ENCODE data around the gene SLC6A11.

- TF ChIP-seq POLR2A (IDR thresholded peaks at IDR 0.05), result no peak
- no peak for TF ChIP-seq CTCF (IDR thresholded peaks at IDR 0.05 in 4 of 5, conservative IDR thresholded peaks at IDR 0.05 in 1 of 5)
These were observed 162.9 kb downstream of the SLC6A11 start for GRCh38 chr3:10978956-10979355.

All from gastrocnemius medialis (tissue), 4 donors.